Measurements from ENCODE around the gene RPL5. TPM values are rescaled to one million over a fixed set of nuclear protein-coding genes. Genes with fewer than 3 reads are reported as not detected.

RPL5 gene
- total and polyA plus RNA-seq, 2 donors (not counting 1 experiment from before 2014, with no cell fraction given): 1,104 to 1,477 TPM

- Histone ChIP-seq H4K20me1 (ENCODE audit: control insufficient read depth, insufficient read depth, low read length, poor library complexity, severe bottlenecking) (peaks cover 54% of the 10 kb centered on the region), H3K27ac (ENCODE audit: low read length in 2 of 2) (no peak overlapping the region), H3K4me2 (replicated peaks; ENCODE audit: low read depth, low read length, poor library complexity, severe bottlenecking) (no peak overlapping the region), H3K4me1 (ENCODE audit: control insufficient read depth in 2 of 2, insufficient read depth in 2 of 2, low read length in 2 of 2) (peaks cover 30 to 32% of the 10 kb centered on the region in 2 donors), H3K36me3 (replicated peaks in 1 of 2; ENCODE audit: control extremely low read depth in 1 of 2, control insufficient read depth in 1 of 2, extremely low read depth in 1 of 2, insufficient read depth in 2 of 2, low read length in 1 of 2) (no peaks in the 10 kb centered on the region), H3K27me3 (replicated peaks in 1 of 4; ENCODE audit: control extremely low read depth in 1 of 4, control insufficient read depth in 3 of 4, insufficient read depth in 4 of 4, low read length in 3 of 4) (no peaks in the 10 kb centered on the region), H3K9me3 (ENCODE audit: control extremely low read depth in 1 of 3, control insufficient read depth in 2 of 3, insufficient read depth in 1 of 3, low read length in 2 of 3) (peaks cover 0 to 1% (median 0%) of the 10 kb centered on the region in 3 donors), H3K79me2 (ENCODE audit: control insufficient read depth, insufficient read depth, low read length) (peaks cover 73% of the 10 kb centered on the region), H3K4me3 (ENCODE audit: control extremely low read depth in 1 of 5, extremely low read depth in 1 of 5, insufficient read depth in 1 of 5, low read depth in 2 of 5, low read length in 4 of 5) (no peak overlapping the region), H3K9ac (ENCODE audit: low read length) (no peak overlapping the region), H2AFZ (ENCODE audit: insufficient read depth, low read depth, low read length, poor library complexity, severe bottlenecking) (no peak overlapping the region)
- no peak for ATAC-seq (ENCODE audit: low read depth)
- Mint-ChIP-seq H3K9me3 (ENCODE audit: insufficient read depth) (no peaks in the 10 kb centered on the region), H3K27ac (no peak overlapping the region), H3K27me3 (no peaks in the 10 kb centered on the region), H3K4me1 (peaks cover 47% of the 10 kb centered on the region), H3K4me3 (no peak overlapping the region)
- DNase-seq: no peak
- TF ChIP-seq, protein P1, sequence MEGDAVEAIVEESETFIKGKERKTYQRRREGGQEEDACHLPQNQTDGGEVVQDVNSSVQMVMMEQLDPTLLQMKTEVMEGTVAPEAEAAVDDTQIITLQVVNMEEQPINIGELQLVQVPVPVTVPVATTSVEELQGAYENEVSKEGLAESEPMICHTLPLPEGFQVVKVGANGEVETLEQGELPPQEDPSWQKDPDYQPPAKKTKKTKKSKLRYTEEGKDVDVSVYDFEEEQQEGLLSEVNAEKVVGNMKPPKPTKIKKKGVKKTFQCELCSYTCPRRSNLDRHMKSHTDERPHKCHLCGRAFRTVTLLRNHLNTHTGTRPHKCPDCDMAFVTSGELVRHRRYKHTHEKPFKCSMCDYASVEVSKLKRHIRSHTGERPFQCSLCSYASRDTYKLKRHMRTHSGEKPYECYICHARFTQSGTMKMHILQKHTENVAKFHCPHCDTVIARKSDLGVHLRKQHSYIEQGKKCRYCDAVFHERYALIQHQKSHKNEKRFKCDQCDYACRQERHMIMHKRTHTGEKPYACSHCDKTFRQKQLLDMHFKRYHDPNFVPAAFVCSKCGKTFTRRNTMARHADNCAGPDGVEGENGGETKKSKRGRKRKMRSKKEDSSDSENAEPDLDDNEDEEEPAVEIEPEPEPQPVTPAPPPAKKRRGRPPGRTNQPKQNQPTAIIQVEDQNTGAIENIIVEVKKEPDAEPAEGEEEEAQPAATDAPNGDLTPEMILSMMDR (IDR thresholded peaks at IDR 0.05): no peak
- TF ChIP-seq EZH2 (IDR thresholded peaks at IDR 0.05; ENCODE audit: borderline replicate concordance, insufficient read depth, low read depth, low read length, poor library complexity, severe bottlenecking): no peak
- ChIA-PET CTCF (interaction anchor here (0.6 to 4.2 kb wide), 4 partner anchors 23 to 113 kb away, joined by 3 to 22 read pairs (median 4); partner anchors contain the start of gene DIPK1A), POLR2A (no interaction called here)
- WGBS (ENCODE audit: insufficient coverage): no CpG with 5 or more reads among the region's 3 CpGs
- intact Hi-C loops (cut with micrococcal nuclease): no loop called here
Observed at GRCh38 chr1:92881391-92881790, 49.6 kb downstream of the RPL5 start.

GRCh38 chr1:92882819-92883218 lies 51.0 kb downstream of the RPL5 start:
- no peak overlapping the region for H3K4me3 ChIP-seq (ENCODE audit: control extremely low read depth in 1 of 5, extremely low read depth in 1 of 5, insufficient read depth in 1 of 5, low read depth in 2 of 5, low read length in 4 of 5)
- peak overlapping the region; percentile 40 for H3K4me3 Mint-ChIP-seq
- no peak overlapping the region for H2AFZ ChIP-seq (ENCODE audit: insufficient read depth, low read depth, low read length, poor library complexity, severe bottlenecking)
- peak overlapping the region; percentile 8 for H3K9ac ChIP-seq (ENCODE audit: low read length)
- H4K20me1 ChIP-seq (ENCODE audit: control insufficient read depth, insufficient read depth, low read length, poor library complexity, severe bottlenecking): peaks cover 41% of the 10 kb centered on the region
- peak overlapping the region; percentile 83 for H3K27ac Mint-ChIP-seq
- peaks cover 45% of the 10 kb centered on the region for H3K4me1 Mint-ChIP-seq
- H3K36me3 ChIP-seq (replicated peaks in 1 of 2; ENCODE audit: control extremely low read depth in 1 of 2, control insufficient read depth in 1 of 2, extremely low read depth in 1 of 2, insufficient read depth in 2 of 2, low read length in 1 of 2): no peaks in the 10 kb centered on the region
- ATAC-seq (ENCODE audit: low read depth): peak; percentile 54
- POLR2A ChIA-PET: interaction anchor here (0.8 kb wide), 1 partner anchor 79 kb away, joined by 3 read pairs; no protein-coding TSS in a partner anchor
- peak; percentile 43 for DNase-seq
- 0% methylated on average over 1 of the region's 1 CpG for WGBS (ENCODE audit: insufficient coverage)
- TF ChIP-seq EZH2 (IDR thresholded peaks at IDR 0.05; ENCODE audit: borderline replicate concordance, insufficient read depth, low read depth, low read length, poor library complexity, severe bottlenecking): no peak
- TF ChIP-seq, protein P1 (IDR thresholded peaks at IDR 0.05): no peak
- no peaks in the 10 kb centered on the region for H3K27me3 ChIP-seq (replicated peaks in 1 of 4; ENCODE audit: control extremely low read depth in 1 of 4, control insufficient read depth in 3 of 4, insufficient read depth in 4 of 4, low read length in 3 of 4)
- H3K4me1 ChIP-seq (ENCODE audit: control insufficient read depth in 2 of 2, insufficient read depth in 2 of 2, low read length in 2 of 2): peaks cover 22 to 25% of the 10 kb centered on the region in 2 donors
- H3K27ac ChIP-seq (ENCODE audit: low read length in 2 of 2): peak overlapping the region in 1 of 2 donors; percentile 76
- H3K9me3 ChIP-seq (ENCODE audit: control extremely low read depth in 1 of 3, control insufficient read depth in 2 of 3, insufficient read depth in 1 of 3, low read length in 2 of 3): peaks cover 0 to 1% (median 0%) of the 10 kb centered on the region in 3 donors
- H3K9me3 Mint-ChIP-seq (ENCODE audit: insufficient read depth): peaks cover 2% of the 10 kb centered on the region
- CTCF ChIA-PET: interaction anchor here (0.9 to 4.2 kb wide), 5 partner anchors 10 to 111 kb away, joined by 3 to 22 read pairs (median 11); partner anchors contain the start of gene DIPK1A
- intact Hi-C loops (cut with micrococcal nuclease): no loop called here
- H3K79me2 ChIP-seq (ENCODE audit: control insufficient read depth, insufficient read depth, low read length): peaks cover 78% of the 10 kb centered on the region
- peak overlapping the region; percentile 45 for H3K4me2 ChIP-seq (replicated peaks; ENCODE audit: low read depth, low read length, poor library complexity, severe bottlenecking)
- H3K27me3 Mint-ChIP-seq: no peaks in the 10 kb centered on the region
